Measurements from ENCODE around the gene FNDC5. TPM values are rescaled to one million over a fixed set of nuclear protein-coding genes. Genes with fewer than 3 reads are reported as not detected.
A peak's percentile ranks its signal among the peaks of the same experiment; 100 is the strongest.

FNDC5 gene
- total and polyA plus RNA-seq, 9 donors = 155 to 265 (median 225) TPM

DNA sequence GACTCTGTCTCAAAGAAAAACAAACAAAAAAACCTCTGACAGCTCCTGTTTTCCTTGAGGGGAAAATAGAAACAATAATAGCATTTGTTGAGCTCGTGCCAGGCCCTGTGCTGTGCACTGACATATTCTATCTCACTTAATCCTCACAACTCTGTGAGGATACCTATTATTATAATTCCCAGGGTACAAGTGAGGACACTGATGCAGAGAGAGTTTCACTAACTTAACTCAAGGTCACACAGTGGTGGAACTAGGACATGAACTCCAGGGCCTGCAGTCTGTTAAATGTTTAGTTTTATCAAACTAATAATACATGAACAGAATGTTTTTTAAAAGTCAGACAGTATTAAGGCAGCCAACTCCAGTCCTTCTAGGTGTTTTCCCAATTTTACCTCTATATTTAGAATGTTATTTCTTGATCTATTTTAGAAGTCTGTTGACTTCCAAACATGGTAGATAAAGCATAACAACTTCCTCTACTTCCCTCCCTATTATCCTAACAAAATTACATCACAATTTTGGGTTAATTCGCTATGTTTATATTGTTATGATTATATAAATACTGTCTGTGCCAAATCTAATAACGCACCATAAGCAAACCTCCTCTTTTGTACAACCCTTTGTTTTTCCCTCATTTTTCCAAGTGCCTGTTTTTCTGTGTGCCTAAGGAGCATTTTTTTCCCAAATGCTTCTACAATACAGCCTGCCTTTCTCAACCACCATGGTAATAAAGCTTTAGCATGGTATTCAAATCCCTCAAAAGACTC lies 4.9 kb downstream of the FNDC5 start:
- Histone ChIP-seq H3K36me3 (ENCODE audit: control insufficient read depth, insufficient read depth, low read length) (peaks cover 76% of the 10 kb centered on the region), H3K4me1 (ENCODE audit: control insufficient read depth, insufficient read depth, low read length) (peaks cover 43% of the 10 kb centered on the region), H3K27ac (ENCODE audit: low read length) (no peak overlapping the region), H3K4me3 (ENCODE audit: low read length) (no peak overlapping the region), H3K27me3 (ENCODE audit: control insufficient read depth, insufficient read depth, low read length) (no peaks in the 10 kb centered on the region), H3K9me3 (replicated peaks; ENCODE audit: control insufficient read depth, low read depth, low read length) (no peaks in the 10 kb centered on the region)
- no peak for DNase-seq
- no CpG with 5 or more reads among the region's 3 CpGs for WGBS (ENCODE audit: insufficient coverage)

DNA sequence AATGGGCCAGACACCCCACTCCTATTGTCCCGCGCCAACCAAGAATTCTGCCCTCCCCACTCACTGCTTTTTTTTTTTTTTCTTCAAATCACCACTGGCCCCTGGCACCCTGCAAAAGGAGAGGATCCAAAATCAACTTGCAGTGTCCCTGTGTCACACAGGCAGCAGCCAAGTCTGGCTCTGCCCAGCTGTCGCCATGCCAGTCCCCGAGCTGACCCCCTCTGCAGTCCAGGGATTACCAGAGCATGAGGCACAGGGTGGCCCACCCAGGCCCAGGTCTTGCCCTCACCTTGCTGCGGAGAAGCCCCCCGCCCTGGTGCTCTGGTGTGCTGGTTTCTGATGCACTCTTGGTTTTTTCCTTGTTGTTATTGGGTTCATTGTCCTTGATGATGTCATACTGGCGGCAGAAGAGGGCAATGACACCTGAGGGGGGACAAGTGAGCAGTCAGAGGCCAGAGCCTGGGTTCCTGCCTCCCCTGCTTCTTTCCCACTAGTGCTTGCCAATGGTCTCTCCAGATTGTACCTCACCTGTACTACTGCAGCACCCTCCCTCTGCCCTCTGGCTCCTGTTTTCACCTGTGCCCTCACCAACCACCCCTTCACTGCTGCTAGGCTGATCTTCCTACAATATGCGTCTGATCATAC lies 6.2 kb downstream of the FNDC5 start:
- Histone ChIP-seq H3K9me3 (replicated peaks; ENCODE audit: control insufficient read depth, low read depth, low read length) (no peaks in the 10 kb centered on the region), H3K4me1 (ENCODE audit: control insufficient read depth, insufficient read depth, low read length) (peaks cover 39% of the 10 kb centered on the region), H3K27ac (ENCODE audit: low read length) (no peak overlapping the region), H3K4me3 (ENCODE audit: low read length) (no peak overlapping the region), H3K27me3 (ENCODE audit: control insufficient read depth, insufficient read depth, low read length) (no peaks in the 10 kb centered on the region), H3K36me3 (ENCODE audit: control insufficient read depth, insufficient read depth, low read length) (peaks cover 77% of the 10 kb centered on the region)
- DNase-seq = no peak
- 90% methylated on average over 4 of the region's 8 CpGs for WGBS (ENCODE audit: insufficient coverage)

GRCh38 chr1:32863881-32864245 lies 6.8 kb downstream of the FNDC5 start:
- Histone ChIP-seq H3K4me3 (ENCODE audit: low read length) (no peak overlapping the region), H3K36me3 (ENCODE audit: control insufficient read depth, insufficient read depth, low read length) (peaks cover 71% of the 10 kb centered on the region), H3K4me1 (ENCODE audit: control insufficient read depth, insufficient read depth, low read length) (peaks cover 32% of the 10 kb centered on the region), H3K9me3 (replicated peaks; ENCODE audit: control insufficient read depth, low read depth, low read length) (no peaks in the 10 kb centered on the region), H3K27ac (ENCODE audit: low read length) (no peak overlapping the region), H3K27me3 (ENCODE audit: control insufficient read depth, insufficient read depth, low read length) (no peaks in the 10 kb centered on the region)
- WGBS (ENCODE audit: insufficient coverage) = no CpG with 5 or more reads among the region's 1 CpG
- no peak for DNase-seq

DNA sequence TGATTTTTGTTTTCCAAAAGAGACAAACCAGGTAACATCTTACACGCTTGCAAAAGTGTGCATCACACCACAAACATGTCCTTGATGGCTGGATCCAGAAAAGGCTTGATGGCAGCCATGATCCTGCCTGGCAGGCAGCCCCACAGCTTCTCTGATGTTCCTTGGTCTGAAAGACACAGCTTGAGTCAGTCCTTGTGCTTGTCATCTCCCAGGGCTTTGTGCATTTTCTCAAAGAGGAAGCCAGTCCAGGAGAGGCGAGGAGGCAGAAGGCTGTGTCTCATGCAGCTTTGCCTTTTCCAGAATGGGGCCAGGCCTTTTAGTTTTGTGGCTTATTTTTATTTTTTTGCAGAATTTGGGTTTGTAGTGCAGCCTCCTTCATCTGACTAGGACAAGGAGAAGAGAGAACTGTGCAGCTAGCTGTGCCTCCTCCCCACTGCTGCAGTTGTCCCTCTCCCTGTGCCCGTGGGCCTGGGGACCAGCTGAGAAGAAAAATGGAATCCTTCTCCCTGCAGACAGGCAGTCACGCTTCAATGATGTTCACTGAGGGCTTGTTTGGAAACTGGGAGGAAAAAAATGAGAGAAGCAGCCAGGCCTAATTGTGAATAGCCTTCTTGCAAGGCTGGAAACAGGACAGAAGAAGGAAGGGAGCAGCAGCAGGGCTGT lies 7.4 kb downstream of the FNDC5 start:
- no peak for DNase-seq
- Histone ChIP-seq H3K27me3 (ENCODE audit: control insufficient read depth, insufficient read depth, low read length) (no peaks in the 10 kb centered on the region), H3K4me1 (ENCODE audit: control insufficient read depth, insufficient read depth, low read length) (peaks cover 30% of the 10 kb centered on the region), H3K9me3 (replicated peaks; ENCODE audit: control insufficient read depth, low read depth, low read length) (no peaks in the 10 kb centered on the region), H3K27ac (ENCODE audit: low read length) (no peak overlapping the region), H3K36me3 (ENCODE audit: control insufficient read depth, insufficient read depth, low read length) (peaks cover 68% of the 10 kb centered on the region), H3K4me3 (ENCODE audit: low read length) (no peak overlapping the region)
- 87% methylated on average over 3 of the region's 4 CpGs for WGBS (ENCODE audit: insufficient coverage)

DNA sequence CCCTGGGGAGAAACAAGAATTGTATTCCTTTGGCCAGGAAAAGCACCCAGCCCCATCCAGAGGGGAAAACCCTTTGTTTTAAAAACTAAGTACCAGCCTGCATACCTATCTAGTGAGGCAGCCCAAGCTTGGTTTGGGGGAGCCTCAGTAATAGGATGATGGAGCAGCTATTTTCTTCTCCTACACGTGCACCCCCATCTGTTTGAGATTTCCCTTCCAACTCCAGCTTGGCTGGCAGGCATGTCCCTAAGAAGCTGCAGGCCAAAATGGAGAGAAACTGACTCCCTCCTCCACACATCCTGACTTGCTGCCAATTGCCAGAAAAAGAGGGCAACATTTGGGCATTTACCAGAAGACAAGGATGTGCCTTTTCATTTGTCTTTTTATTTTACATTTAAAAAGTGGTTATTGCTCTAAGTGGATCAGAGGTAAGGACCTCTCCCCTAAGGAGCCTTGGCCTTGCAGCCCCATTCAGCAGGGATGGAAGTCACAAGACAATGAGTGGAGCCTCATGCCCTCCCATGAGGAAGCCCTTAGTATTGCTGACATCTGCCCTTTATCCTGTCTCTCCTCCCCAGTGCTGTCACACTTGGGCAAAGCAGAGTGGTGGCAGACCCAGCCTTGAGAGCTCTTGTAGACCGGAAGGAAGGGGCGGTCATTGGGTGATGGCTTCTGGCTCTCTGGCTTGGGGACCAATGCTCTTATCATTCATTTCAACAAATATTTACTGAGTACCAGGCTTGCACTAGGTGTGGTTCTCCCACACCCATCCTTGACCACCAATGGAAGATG lies 8.6 kb downstream of the FNDC5 start:
- Histone ChIP-seq H3K36me3 (ENCODE audit: control insufficient read depth, insufficient read depth, low read length) (peaks cover 58% of the 10 kb centered on the region), H3K4me1 (ENCODE audit: control insufficient read depth, insufficient read depth, low read length) (peaks cover 30% of the 10 kb centered on the region), H3K9me3 (replicated peaks; ENCODE audit: control insufficient read depth, low read depth, low read length) (no peaks in the 10 kb centered on the region), H3K27ac (ENCODE audit: low read length) (no peak overlapping the region), H3K4me3 (ENCODE audit: low read length) (no peak overlapping the region), H3K27me3 (ENCODE audit: control insufficient read depth, insufficient read depth, low read length) (no peaks in the 10 kb centered on the region)
- 72% methylated on average over 3 of the region's 3 CpGs for WGBS (ENCODE audit: insufficient coverage)
- DNase-seq = no peak

DNA sequence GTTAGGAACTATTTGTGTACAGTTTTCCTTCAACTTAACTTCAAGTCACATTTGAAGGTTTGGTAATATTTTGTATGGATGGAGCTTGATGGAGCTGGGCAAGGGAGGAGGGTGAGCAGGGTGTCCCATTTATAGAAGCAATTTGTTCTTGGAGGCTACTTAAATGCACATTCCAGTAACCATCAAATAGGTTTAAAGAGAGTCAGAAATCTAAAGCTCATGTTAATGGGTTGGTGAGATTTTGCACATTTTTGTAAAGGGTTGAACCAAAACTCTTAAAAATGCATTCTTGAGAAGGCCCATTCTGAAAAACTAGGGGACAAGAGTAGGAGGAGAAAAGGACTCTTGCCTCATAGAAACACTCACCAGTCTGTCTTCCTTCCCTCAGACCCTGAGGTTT lies 10.1 kb downstream of the FNDC5 start:
- no peak for DNase-seq
- H3K27me3 ChIP-seq (ENCODE audit: control insufficient read depth, insufficient read depth, low read length) = no peaks in the 10 kb centered on the region
- H3K4me3 ChIP-seq (ENCODE audit: low read length) = no peak overlapping the region
- H3K4me1 ChIP-seq (ENCODE audit: control insufficient read depth, insufficient read depth, low read length) = peaks cover 30% of the 10 kb centered on the region
- peaks cover 56% of the 10 kb centered on the region for H3K36me3 ChIP-seq (ENCODE audit: control insufficient read depth, insufficient read depth, low read length)
- H3K27ac ChIP-seq (ENCODE audit: low read length) = no peak overlapping the region
- H3K9me3 ChIP-seq (replicated peaks; ENCODE audit: control insufficient read depth, low read depth, low read length) = no peaks in the 10 kb centered on the region

DNA sequence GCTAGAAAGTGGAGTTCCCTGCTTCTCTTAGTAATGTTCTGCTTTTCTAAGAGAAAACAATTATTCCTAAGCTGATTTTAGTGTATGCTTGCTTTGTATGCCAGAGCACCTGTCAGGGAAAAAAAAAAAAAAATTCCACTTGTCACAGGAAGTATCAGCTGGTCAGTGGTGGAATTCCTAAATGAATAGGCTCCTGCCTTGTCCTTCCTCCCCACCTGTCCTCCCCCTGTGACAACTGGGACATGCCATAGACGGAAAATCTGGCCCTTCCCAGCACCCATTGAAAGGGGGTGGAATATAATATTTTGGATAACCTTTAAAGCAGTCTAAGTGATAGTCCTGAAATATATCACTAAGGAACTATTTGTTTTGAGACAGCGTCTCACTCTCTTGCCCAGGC lies 10.8 kb downstream of the FNDC5 start:
- Histone ChIP-seq H3K4me1 (ENCODE audit: control insufficient read depth, insufficient read depth, low read length) (peaks cover 30% of the 10 kb centered on the region), H3K9me3 (replicated peaks; ENCODE audit: control insufficient read depth, low read depth, low read length) (no peaks in the 10 kb centered on the region), H3K36me3 (ENCODE audit: control insufficient read depth, insufficient read depth, low read length) (peaks cover 58% of the 10 kb centered on the region), H3K27me3 (ENCODE audit: control insufficient read depth, insufficient read depth, low read length) (no peaks in the 10 kb centered on the region), H3K27ac (ENCODE audit: low read length) (no peak overlapping the region), H3K4me3 (ENCODE audit: low read length) (no peak overlapping the region)
- no CpG with 5 or more reads among the region's 2 CpGs for WGBS (ENCODE audit: insufficient coverage)
- peak; percentile 61 for DNase-seq

GRCh38 chr1:32858791-32859190 lies 11.9 kb downstream of the FNDC5 start:
- DNase-seq = no peak
- Histone ChIP-seq H3K36me3 (ENCODE audit: control insufficient read depth, insufficient read depth, low read length) (peaks cover 51% of the 10 kb centered on the region), H3K4me1 (ENCODE audit: control insufficient read depth, insufficient read depth, low read length) (peaks cover 21% of the 10 kb centered on the region), H3K27me3 (ENCODE audit: control insufficient read depth, insufficient read depth, low read length) (no peaks in the 10 kb centered on the region), H3K9me3 (replicated peaks; ENCODE audit: control insufficient read depth, low read depth, low read length) (no peaks in the 10 kb centered on the region), H3K4me3 (ENCODE audit: low read length) (no peak overlapping the region), H3K27ac (ENCODE audit: low read length) (no peak overlapping the region)
- WGBS (ENCODE audit: insufficient coverage) = 83% methylated on average over 6 of the region's 7 CpGs

DNA sequence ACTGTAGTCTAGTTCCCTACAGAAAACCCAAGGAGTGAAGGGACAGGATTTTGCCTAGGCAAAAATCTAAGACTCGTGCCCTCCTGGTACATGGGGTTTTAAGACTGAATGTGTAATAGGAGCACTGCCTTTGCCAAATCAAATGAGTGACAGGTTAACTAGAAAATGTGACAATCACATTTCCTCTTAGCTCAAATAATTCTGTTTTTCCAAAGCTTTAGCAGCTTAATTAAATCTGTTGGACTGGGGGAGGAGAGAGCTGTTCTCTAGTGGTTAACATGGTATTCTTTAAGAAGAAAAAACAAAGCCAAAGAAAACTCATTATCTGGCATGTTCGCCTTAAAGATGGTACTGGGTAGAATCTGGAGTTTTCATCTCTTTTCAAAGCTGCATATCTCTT lies 12.6 kb downstream of the FNDC5 start:
- Histone ChIP-seq H3K9me3 (replicated peaks; ENCODE audit: control insufficient read depth, low read depth, low read length) (no peaks in the 10 kb centered on the region), H3K4me1 (ENCODE audit: control insufficient read depth, insufficient read depth, low read length) (peaks cover 15% of the 10 kb centered on the region), H3K27ac (ENCODE audit: low read length) (no peak overlapping the region), H3K4me3 (ENCODE audit: low read length) (no peak overlapping the region), H3K27me3 (ENCODE audit: control insufficient read depth, insufficient read depth, low read length) (no peaks in the 10 kb centered on the region), H3K36me3 (ENCODE audit: control insufficient read depth, insufficient read depth, low read length) (peaks cover 51% of the 10 kb centered on the region)
- no CpG with 5 or more reads among the region's 2 CpGs for WGBS (ENCODE audit: insufficient coverage)
- no peak for DNase-seq
